ENCODE data around the gene CYBB. TPM values are rescaled to one million over a fixed set of nuclear protein-coding genes. Genes with fewer than 3 reads are reported as not detected.
A peak's percentile ranks its signal among the peaks of the same experiment; 100 is the strongest.

The CYBB gene
- total RNA-seq, 1 experiment from 2014 or later = 0.40 TPM

- peak overlapping the region; percentile 84 for H3K4me2 ChIP-seq (ENCODE audit: low read length)
- no peaks in the 10 kb centered on the region for H3K36me3 ChIP-seq (ENCODE audit: low read depth, low read length)
- peak overlapping the region; percentile 84 for H3K4me3 ChIP-seq (ENCODE audit: low read length)
- no peak for ATAC-seq
- H3F3A ChIP-seq (ENCODE audit: low read length, unreplicated experiment) = no peaks in the 10 kb centered on the region
- H3K27me3 ChIP-seq (ENCODE audit: low read length) = no peaks in the 10 kb centered on the region
- no peaks in the 10 kb centered on the region for H4K20me1 ChIP-seq (ENCODE audit: low read length)
- peak overlapping the region; percentile 97 for H3K9ac ChIP-seq (ENCODE audit: low read length)
- H3K9me2 ChIP-seq (replicated peaks; ENCODE audit: low read length) = no peaks in the 10 kb centered on the region
- POLR2A ChIA-PET (ENCODE audit: unreplicated experiment) = no interaction called here
- TF ChIP-seq EZH2 (IDR thresholded peaks at IDR 0.05; ENCODE audit: low read length, unreplicated experiment) (no peak), EZH2phosphoT487 (IDR thresholded peaks at IDR 0.05; ENCODE audit: borderline replicate concordance, low read length) (no peak), CTCF (conservative IDR thresholded peaks at IDR 0.05; ENCODE audit: low read depth, low read length) (no peak)
- H3K9me3 ChIP-seq (ENCODE audit: low read length) = no peaks in the 10 kb centered on the region
- BruUV-seq (replicated peaks) = TSS peak; percentile 36
- peaks cover 15% of the 10 kb centered on the region for H3K79me2 ChIP-seq (ENCODE audit: low read length)
- CTCF ChIA-PET = no interaction called here
- no peak for DNase-seq
- H3K27ac ChIP-seq (ENCODE audit: low read length) = peak overlapping the region; percentile 83
- intact Hi-C loops (cut with micrococcal nuclease) = loop anchor here (2.0 kb wide), 1 partner anchor 26 kb away; no protein-coding TSS in a partner anchor
- peak overlapping the region; percentile 93; the same call in 1 of the 2 replicates for H2AFZ ChIP-seq (ENCODE audit: low read length)
- H3K4me1 ChIP-seq (ENCODE audit: insufficient read depth, low read length) = peaks cover 31% of the 10 kb centered on the region
These were observed 66.7 kb downstream of the CYBB start for GRCh38 chrX:37846558-37846933.

DNA sequence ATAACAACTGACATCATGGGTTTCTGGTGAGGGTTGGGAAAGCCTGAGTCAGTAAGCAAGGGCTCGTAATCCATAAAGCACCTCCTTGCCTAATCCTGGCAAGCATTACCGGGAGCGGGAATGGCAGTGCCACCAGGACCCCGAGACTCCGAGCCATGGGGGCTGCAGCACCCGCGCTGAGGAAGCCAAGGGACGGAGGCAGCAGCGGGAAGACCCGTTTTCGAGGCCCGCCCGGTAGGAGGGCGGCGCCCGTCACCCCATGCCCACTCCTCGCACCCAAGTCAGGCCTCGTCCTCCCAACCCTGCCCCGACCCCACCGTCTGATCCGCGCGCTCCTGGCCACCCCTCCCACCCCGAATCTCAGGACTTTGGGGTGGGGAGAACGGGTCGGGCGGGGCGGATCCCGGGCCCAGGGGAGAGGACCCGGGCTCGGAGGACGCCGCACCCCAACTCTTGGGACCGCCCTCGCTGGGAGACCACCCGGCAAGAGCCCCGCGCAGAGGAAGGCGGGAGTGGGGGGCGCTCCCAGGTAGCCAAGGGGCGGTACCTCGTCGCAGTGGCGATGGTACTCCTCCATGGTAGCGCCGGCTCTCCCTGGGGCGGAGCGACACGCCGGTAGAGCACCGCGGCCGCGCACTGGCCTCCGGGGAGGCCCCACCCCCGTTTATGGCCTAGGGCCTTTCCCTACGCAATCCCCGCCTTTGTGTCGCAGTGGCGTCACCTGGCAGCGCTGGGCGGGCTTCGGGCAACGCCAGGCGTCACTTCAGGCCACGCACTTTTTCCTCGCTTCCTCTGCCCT, 67.3 kb downstream of the CYBB start, which contains the start of gene DYNLT3:
Gene DYNLT3, minus strand, starts transcription at position 638 of the 799 bp plus-strand sequence. Its CDS starts 61 bp downstream, at position 577.
- H3K4me2 ChIP-seq (ENCODE audit: low read length) = peak within 1 kb of the TSS; percentile 84
- H3K79me2 ChIP-seq (ENCODE audit: low read length) = peaks cover 15% of the 10 kb centered on the region
- peak within 1 kb of the TSS; percentile 93 for H2AFZ ChIP-seq (ENCODE audit: low read length)
- peak; percentile 90 for DNase-seq
- peak; percentile 93 for ATAC-seq
- BruUV-seq (replicated peaks) = no TSS peak
- H3F3A ChIP-seq (ENCODE audit: low read length, unreplicated experiment) = no peaks in the 10 kb centered on the region
- H3K27ac ChIP-seq (ENCODE audit: low read length) = peak within 1 kb of the TSS; percentile 83
- CTCF ChIA-PET = no interaction called here
- POLR2A ChIA-PET (ENCODE audit: unreplicated experiment) = no interaction called here
- H3K4me1 ChIP-seq (ENCODE audit: insufficient read depth, low read length) = peaks cover 31% of the 10 kb centered on the region
- no peaks in the 10 kb centered on the region for H3K36me3 ChIP-seq (ENCODE audit: low read depth, low read length)
- peak within 1 kb of the TSS; percentile 84 for H3K4me3 ChIP-seq (ENCODE audit: low read length)
- intact Hi-C loops (cut with micrococcal nuclease) = loop anchor here (1.0 to 2.0 kb wide), 2 partner anchors 26 to 74 kb away; no protein-coding TSS in a partner anchor
- H4K20me1 ChIP-seq (ENCODE audit: low read length) = no peaks in the 10 kb centered on the region
- H3K9ac ChIP-seq (ENCODE audit: low read length) = peak within 1 kb of the TSS; percentile 97
- no peaks in the 10 kb centered on the region for H3K9me3 ChIP-seq (ENCODE audit: low read length)
- H3K9me2 ChIP-seq (replicated peaks; ENCODE audit: low read length) = no peaks in the 10 kb centered on the region
- no peaks in the 10 kb centered on the region for H3K27me3 ChIP-seq (ENCODE audit: low read length)
- TF ChIP-seq EZH2phosphoT487 (IDR thresholded peaks at IDR 0.05; ENCODE audit: borderline replicate concordance, low read length) = no peak
- TF ChIP-seq EZH2 (IDR thresholded peaks at IDR 0.05; ENCODE audit: low read length, unreplicated experiment) = no peak
- TF ChIP-seq CTCF (conservative IDR thresholded peaks at IDR 0.05; ENCODE audit: low read depth, low read length) = no peak

- Histone ChIP-seq H3K9me3 (ENCODE audit: low read length) (no peaks in the 10 kb centered on the region), H3F3A (ENCODE audit: low read length, unreplicated experiment) (no peaks in the 10 kb centered on the region), H4K20me1 (ENCODE audit: low read length) (no peaks in the 10 kb centered on the region), H2AFZ (ENCODE audit: low read length) (peak overlapping the region; percentile 93), H3K4me3 (ENCODE audit: low read length) (peak overlapping the region; percentile 84), H3K9me2 (replicated peaks; ENCODE audit: low read length) (no peaks in the 10 kb centered on the region), H3K4me1 (ENCODE audit: insufficient read depth, low read length) (peaks cover 31% of the 10 kb centered on the region), H3K36me3 (ENCODE audit: low read depth, low read length) (no peaks in the 10 kb centered on the region), H3K79me2 (ENCODE audit: low read length) (peaks cover 15% of the 10 kb centered on the region), H3K27ac (ENCODE audit: low read length) (peak overlapping the region; percentile 83), H3K27me3 (ENCODE audit: low read length) (no peaks in the 10 kb centered on the region), H3K4me2 (ENCODE audit: low read length) (peak overlapping the region; percentile 84), H3K9ac (ENCODE audit: low read length) (peak overlapping the region; percentile 97)
- TF ChIP-seq EZH2 (IDR thresholded peaks at IDR 0.05; ENCODE audit: low read length, unreplicated experiment) = no peak
- no peak for TF ChIP-seq CTCF (conservative IDR thresholded peaks at IDR 0.05; ENCODE audit: low read depth, low read length)
- ATAC-seq = no peak
- no peak for DNase-seq
- TSS peak; percentile 76 for BruUV-seq (replicated peaks)
- POLR2A ChIA-PET (ENCODE audit: unreplicated experiment) = no interaction called here
- intact Hi-C loops (cut with micrococcal nuclease) = loop anchor here (1.0 to 2.0 kb wide), 2 partner anchors 25 to 74 kb away; no protein-coding TSS in a partner anchor
- CTCF ChIA-PET = no interaction called here
These were observed 67.9 kb downstream of the CYBB start for GRCh38 chrX:37847733-37848197.

All from PC-3 (cell line).